ENCODE results near the gene NLRX1.

- TF ChIP-seq CTCF (IDR thresholded peaks at IDR 0.05 in 2 of 3, conservative IDR thresholded peaks at IDR 0.05 in 1 of 3; ENCODE audit: control insufficient read depth in 2 of 3, extremely low read depth in 1 of 3, insufficient read depth in 1 of 3, low read depth in 3 of 3, low read length in 3 of 3) (no peak), MXI1 (IDR thresholded peaks at IDR 0.05; ENCODE audit: low read depth, low read length) (no peak), ZBED1 (IDR thresholded peaks at IDR 0.05; ENCODE audit: borderline replicate concordance) (no peak), PKNOX1 (IDR thresholded peaks at IDR 0.05) (no peak), MTA2 (IDR thresholded peaks at IDR 0.05; ENCODE audit: low read depth) (no peak), BRCA1 (IDR thresholded peaks at IDR 0.05; ENCODE audit: low read depth, low read length) (no peak), CREB1 (IDR thresholded peaks at IDR 0.05; ENCODE audit: low read depth) (no peak), SP1 (IDR thresholded peaks at IDR 0.05; ENCODE audit: low read depth, low read length) (no peak), EZH2 (IDR thresholded peaks at IDR 0.05; ENCODE audit: borderline replicate concordance, control insufficient read depth, low read depth, low read length) (no peak), KLF5 (IDR thresholded peaks at IDR 0.05; ENCODE audit: partially characterized antibody) (no peak), POLR2A (IDR thresholded peaks at IDR 0.05; ENCODE audit: low read depth, low read length) (no peak)
These were observed 17.6 kb downstream of the NLRX1 start for GRCh38 chr11:119185981-119186634.

All from GM12878 (cell line).